PC-9 (cell line): ENCODE results near the gene DOCK2. TPM values are rescaled to one million over a fixed set of nuclear protein-coding genes. Genes with fewer than 3 reads are reported as not detected.

Experiments used
- BruUV-seq: library from RNA; stranded (reverse); fragments of 400-500 nt; replicated peaks from 2 replicates; lab custom pipeline; 2021; lab: Mats Ljungman, UMichigan
- CTCF ChIA-PET: fragments of 300-600 bp; sonication (Branson Sonifier 250); formaldehyde crosslinking; loops from one replicate; lab custom pipeline; 2022; ENCODE audit warnings: antibody characterized with exemption; lab: Charles Lee
- POLR2A ChIA-PET: fragments of 300-600 bp; sonication (Branson Sonifier 250); formaldehyde crosslinking; loops from one replicate; lab custom pipeline; 2022; ENCODE audit warnings: antibody characterized with exemption; ENCODE audit not compliant: unreplicated experiment; lab: Charles Lee
- DNase-seq, 2 experiments: peaks; one replicate each; pipeline versions ENCODE4 v3.0.0 to v3.0.0-alpha.2; 2015 to 2022; ENCODE audit warnings: mixed read lengths in 1 of 2
- H2AFZ ChIP-seq: fragments of 200-600 bp; sonication (generic); 2 replicates; pipeline ENCODE4 v1.8.1; 2017; ENCODE audit warnings: antibody characterized with exemption
- H3F3A ChIP-seq: fragments of 200-600 bp; sonication (generic); 2 replicates; pipeline ENCODE4 v1.8.1; 2017; ENCODE audit warnings: antibody characterized with exemption, mild to moderate bottlenecking, low read depth; ENCODE audit not compliant: insufficient read depth
- H3K27ac ChIP-seq: fragments of 200-600 bp; sonication (generic); 2 replicates; pipeline ENCODE4 v1.6.1; 2016; ENCODE audit warnings: mixed run types
- H3K27me3 ChIP-seq: fragments of 200-600 bp; sonication (generic); 2 replicates; pipeline ENCODE4 v1.6.1; 2016; ENCODE audit warnings: low read depth, mixed run types; ENCODE audit not compliant: insufficient read depth
- H3K36me3 ChIP-seq: fragments of 200-600 bp; sonication (generic); 2 replicates; pipeline ENCODE4 v1.6.1; 2016; ENCODE audit warnings: low read depth, mixed run types
- H3K4me1 ChIP-seq: fragments of 200-600 bp; sonication (generic); replicated peaks from 2 replicates; pipeline ENCODE4 v1.6.1; 2016; ENCODE audit warnings: mixed run types; ENCODE audit not compliant: insufficient read depth
- H3K4me2 ChIP-seq: fragments of 200-600 bp; sonication (generic); 2 replicates; pipeline ENCODE4 v1.6.1; 2017; ENCODE audit warnings: mixed run types
- H3K4me3 ChIP-seq: fragments of 200-600 bp; sonication (generic); 2 replicates; pipeline ENCODE4 v1.6.1; 2016; ENCODE audit warnings: mixed run types
- H3K79me2 ChIP-seq: fragments of 200-600 bp; sonication (generic); 2 replicates; pipeline ENCODE4 v1.6.1; 2017; ENCODE audit warnings: low read depth, mixed run types
- H3K9me2 ChIP-seq: fragments of 200-600 bp; sonication (generic); 2 replicates; pipeline ENCODE4 v1.8.1; 2017; ENCODE audit warnings: mild to moderate bottlenecking; ENCODE audit not compliant: insufficient read depth
- H3K9me3 ChIP-seq: fragments of 200-600 bp; sonication (generic); 2 replicates; pipeline ENCODE4 v1.8.1; 2016; ENCODE audit warnings: low read depth; ENCODE audit not compliant: insufficient read depth
- H4K20me1 ChIP-seq: fragments of 200-600 bp; sonication (generic); 2 replicates; pipeline ENCODE4 v1.8.1; 2017; ENCODE audit not compliant: insufficient read depth
- EZH2 ChIP-seq: fragments of 200-600 bp; sonication (generic); IDR thresholded peaks from 2 replicates; pipeline ENCODE4 v1.8.0; 2017; ENCODE audit warnings: antibody characterized with exemption, low read depth
- intact Hi-C: fragments of 100-400 bp; cut with micrococcal nuclease; formaldehyde crosslinking; loops from one replicate; pipeline ENCODE4 v1.10.0; 2022; ENCODE audit not compliant: unreplicated experiment
- total RNA-seq: library from RNA; stranded (reverse); gene quantifications from 2 replicates; pipeline ENCODE4 v1.2.3, GENCODE V29; 2021
- TF ChIP-seq, protein P1 (sequence below): fragments of 200-600 bp; sonication (generic); conservative IDR thresholded peaks from 2 replicates; pipeline ENCODE4 v1.6.1; 2017; ENCODE audit warnings: mixed run types, antibody characterized with exemption, mild to moderate bottlenecking, moderate library complexity

DOCK2 gene
- total RNA-seq, 1 experiment from 2014 or later: 0.41 TPM

DNA sequence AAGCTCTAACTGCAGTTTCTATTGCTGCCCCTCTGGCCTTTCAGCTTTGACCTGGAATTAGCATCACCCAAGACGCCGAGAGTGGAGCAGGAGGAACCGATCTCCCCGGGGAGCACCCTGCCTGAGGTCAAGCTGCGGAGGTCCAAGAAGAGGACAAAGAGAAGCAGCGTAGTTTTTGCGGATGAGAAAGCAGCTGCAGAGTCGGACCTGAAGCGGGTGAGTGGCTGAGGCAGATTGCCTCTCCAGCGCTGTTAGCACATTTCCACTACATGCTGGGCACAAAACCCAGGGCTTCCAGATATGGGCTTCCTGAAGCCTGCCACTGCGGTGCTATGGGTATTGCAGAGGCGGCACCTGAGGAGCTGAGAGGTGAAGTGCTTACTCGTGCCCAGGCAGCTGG lies 441.9 kb downstream of the DOCK2 start:
- CTCF ChIA-PET: no interaction called here
- Histone ChIP-seq H3K4me1 (no peaks in the 10 kb centered on the region), H3K9me3 (no peaks in the 10 kb centered on the region), H2AFZ (no peak overlapping the region), H4K20me1 (no peaks in the 10 kb centered on the region), H3F3A (no peaks in the 10 kb centered on the region), H3K36me3 (no peaks in the 10 kb centered on the region), H3K27ac (no peak overlapping the region), H3K9me2 (no peaks in the 10 kb centered on the region), H3K79me2 (no peaks in the 10 kb centered on the region), H3K4me2 (no peak overlapping the region), H3K4me3 (no peak overlapping the region), H3K27me3 (no peaks in the 10 kb centered on the region)
- no TSS peak for BruUV-seq
- POLR2A ChIA-PET: no interaction called here
- DNase-seq: no peak
- intact Hi-C loops: no loop called here
- TF ChIP-seq, protein P1, sequence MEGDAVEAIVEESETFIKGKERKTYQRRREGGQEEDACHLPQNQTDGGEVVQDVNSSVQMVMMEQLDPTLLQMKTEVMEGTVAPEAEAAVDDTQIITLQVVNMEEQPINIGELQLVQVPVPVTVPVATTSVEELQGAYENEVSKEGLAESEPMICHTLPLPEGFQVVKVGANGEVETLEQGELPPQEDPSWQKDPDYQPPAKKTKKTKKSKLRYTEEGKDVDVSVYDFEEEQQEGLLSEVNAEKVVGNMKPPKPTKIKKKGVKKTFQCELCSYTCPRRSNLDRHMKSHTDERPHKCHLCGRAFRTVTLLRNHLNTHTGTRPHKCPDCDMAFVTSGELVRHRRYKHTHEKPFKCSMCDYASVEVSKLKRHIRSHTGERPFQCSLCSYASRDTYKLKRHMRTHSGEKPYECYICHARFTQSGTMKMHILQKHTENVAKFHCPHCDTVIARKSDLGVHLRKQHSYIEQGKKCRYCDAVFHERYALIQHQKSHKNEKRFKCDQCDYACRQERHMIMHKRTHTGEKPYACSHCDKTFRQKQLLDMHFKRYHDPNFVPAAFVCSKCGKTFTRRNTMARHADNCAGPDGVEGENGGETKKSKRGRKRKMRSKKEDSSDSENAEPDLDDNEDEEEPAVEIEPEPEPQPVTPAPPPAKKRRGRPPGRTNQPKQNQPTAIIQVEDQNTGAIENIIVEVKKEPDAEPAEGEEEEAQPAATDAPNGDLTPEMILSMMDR: no peak
- no peak for TF ChIP-seq EZH2

DNA sequence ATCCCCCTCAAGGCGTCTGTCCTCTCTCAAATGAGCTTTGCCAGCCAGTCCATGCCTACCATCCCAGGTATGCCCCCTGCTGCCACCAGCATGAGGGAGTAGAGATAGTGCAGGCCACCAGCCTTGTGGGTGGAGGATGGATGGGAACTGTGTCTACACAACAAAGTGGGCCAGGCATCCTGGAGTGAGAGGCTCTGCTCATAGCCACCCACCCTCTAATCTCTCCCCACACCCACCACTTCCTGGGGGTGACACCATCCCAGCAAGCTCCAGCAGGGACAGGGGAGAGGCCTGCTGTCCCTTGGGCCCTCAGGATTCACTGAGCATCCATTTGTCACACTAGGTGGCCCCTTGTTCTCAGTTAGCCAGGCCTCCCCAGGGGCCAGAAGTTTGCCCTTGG lies 443.1 kb downstream of the DOCK2 start:
- TF ChIP-seq, protein P1: no peak
- TF ChIP-seq EZH2: no peak
- Histone ChIP-seq H3K9me3 (no peaks in the 10 kb centered on the region), H3K4me2 (no peak overlapping the region), H2AFZ (no peak overlapping the region), H3K4me3 (no peak overlapping the region), H3K36me3 (no peaks in the 10 kb centered on the region), H3K27me3 (no peaks in the 10 kb centered on the region), H3K27ac (no peak overlapping the region), H3K79me2 (no peaks in the 10 kb centered on the region), H4K20me1 (no peaks in the 10 kb centered on the region), H3F3A (no peaks in the 10 kb centered on the region), H3K9me2 (no peaks in the 10 kb centered on the region), H3K4me1 (no peaks in the 10 kb centered on the region)
- POLR2A ChIA-PET: no interaction called here
- DNase-seq: no peak
- CTCF ChIA-PET: no interaction called here
- intact Hi-C loops: no loop called here
- BruUV-seq: no TSS peak

DNA sequence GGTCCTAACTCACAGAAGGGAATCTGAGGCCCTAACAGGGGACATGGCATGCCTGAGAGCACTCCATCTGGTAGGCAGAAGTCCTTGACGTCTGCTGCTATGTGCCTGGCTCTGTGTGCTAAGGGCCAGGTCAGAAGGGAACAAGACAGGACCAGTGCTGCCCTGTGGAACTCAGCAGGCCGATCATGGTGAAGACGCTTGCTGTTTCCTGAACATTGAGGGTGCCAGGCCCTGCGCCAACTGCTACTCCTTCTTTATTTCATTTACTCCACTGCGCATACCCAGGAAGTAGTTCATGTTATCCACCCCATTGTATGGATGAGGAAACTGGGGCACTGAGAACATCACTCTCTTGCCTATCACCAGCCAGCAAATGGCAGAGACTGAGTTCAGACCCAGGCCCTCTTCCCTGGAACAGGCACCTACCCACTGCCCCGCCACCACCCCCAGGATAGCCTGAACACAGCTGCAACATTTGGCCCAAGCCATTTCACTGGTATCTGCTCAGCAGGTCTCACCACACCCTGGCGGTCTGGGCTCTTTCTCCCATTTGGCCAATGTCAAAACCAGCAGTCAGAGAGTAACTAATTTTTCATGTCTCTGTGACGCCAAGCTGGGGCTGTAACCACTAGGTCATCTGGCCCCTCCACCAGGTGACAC lies 443.8 kb downstream of the DOCK2 start:
- no peak overlapping the region for H2AFZ ChIP-seq
- no peaks in the 10 kb centered on the region for H3K4me1 ChIP-seq
- ChIA-PET POLR2A (no interaction called here), CTCF (no interaction called here)
- no peaks in the 10 kb centered on the region for H3K9me2 ChIP-seq
- no peak for DNase-seq
- H3K27me3 ChIP-seq: no peaks in the 10 kb centered on the region
- no peaks in the 10 kb centered on the region for H3K9me3 ChIP-seq
- TF ChIP-seq EZH2: no peak
- TF ChIP-seq, protein P1: no peak
- H3K36me3 ChIP-seq: no peaks in the 10 kb centered on the region
- BruUV-seq: no TSS peak
- no peak overlapping the region for H3K4me2 ChIP-seq
- H3K27ac ChIP-seq: no peak overlapping the region
- H3K79me2 ChIP-seq: no peaks in the 10 kb centered on the region
- no peak overlapping the region for H3K4me3 ChIP-seq
- H3F3A ChIP-seq: no peaks in the 10 kb centered on the region
- intact Hi-C loops: no loop called here
- H4K20me1 ChIP-seq: no peaks in the 10 kb centered on the region
